DOHH2 (cell line): ENCODE data around the gene GOLGA6C.
"Not testable (repeated sequence)": the region's sequence is repeated elsewhere in the genome, so short reads cannot be mapped to it uniquely, and the experiment has no call there.

ENCODE experiments used
- EZH2phosphoT487 ChIP-seq: fragments of 200-600 bp; sonication (generic); IDR thresholded peaks from 2 replicates; pipeline ENCODE4 v1.6.1; 2017; ENCODE audit warnings: borderline replicate concordance, mild to moderate bottlenecking, antibody characterized with exemption, low read length, moderate library complexity, mixed read lengths
- TF ChIP-seq, protein P1 (sequence below): fragments of 200-600 bp; sonication (generic); IDR thresholded peaks from one replicate; pipeline ENCODE4 v1.5.1; 2014; ENCODE audit warnings: antibody characterized with exemption, mild to moderate bottlenecking, low read depth, low read length; ENCODE audit not compliant: poor library complexity, severe bottlenecking

DNA sequence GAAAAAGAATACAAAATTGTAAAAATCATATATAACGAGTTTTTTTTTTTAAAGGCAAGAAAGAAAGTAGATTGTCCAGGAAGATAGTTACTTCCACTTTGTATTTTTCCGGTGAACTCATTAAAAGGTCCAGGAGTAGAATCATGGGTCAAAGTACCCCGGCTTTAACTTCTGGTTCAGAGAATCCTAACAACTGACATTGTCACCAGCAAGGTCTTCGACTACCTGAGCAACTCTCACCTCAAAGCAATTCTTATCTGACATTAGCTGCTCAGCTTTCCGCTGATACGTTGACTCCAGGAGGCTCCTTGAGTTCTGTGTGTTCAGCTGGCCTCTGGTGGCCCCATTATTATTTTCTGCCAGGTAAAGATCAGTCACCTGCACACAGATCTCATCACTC lies 9.1 kb upstream of the GOLGA6C start:
- TF ChIP-seq, protein P1, sequence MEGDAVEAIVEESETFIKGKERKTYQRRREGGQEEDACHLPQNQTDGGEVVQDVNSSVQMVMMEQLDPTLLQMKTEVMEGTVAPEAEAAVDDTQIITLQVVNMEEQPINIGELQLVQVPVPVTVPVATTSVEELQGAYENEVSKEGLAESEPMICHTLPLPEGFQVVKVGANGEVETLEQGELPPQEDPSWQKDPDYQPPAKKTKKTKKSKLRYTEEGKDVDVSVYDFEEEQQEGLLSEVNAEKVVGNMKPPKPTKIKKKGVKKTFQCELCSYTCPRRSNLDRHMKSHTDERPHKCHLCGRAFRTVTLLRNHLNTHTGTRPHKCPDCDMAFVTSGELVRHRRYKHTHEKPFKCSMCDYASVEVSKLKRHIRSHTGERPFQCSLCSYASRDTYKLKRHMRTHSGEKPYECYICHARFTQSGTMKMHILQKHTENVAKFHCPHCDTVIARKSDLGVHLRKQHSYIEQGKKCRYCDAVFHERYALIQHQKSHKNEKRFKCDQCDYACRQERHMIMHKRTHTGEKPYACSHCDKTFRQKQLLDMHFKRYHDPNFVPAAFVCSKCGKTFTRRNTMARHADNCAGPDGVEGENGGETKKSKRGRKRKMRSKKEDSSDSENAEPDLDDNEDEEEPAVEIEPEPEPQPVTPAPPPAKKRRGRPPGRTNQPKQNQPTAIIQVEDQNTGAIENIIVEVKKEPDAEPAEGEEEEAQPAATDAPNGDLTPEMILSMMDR = not testable (repeated sequence)
- not testable (repeated sequence) for TF ChIP-seq EZH2phosphoT487
